Mesendoderm (in vitro differentiated cells): Measurements from ENCODE around the gene SIRT2.
"Not testable (repeated sequence)": the region's sequence is repeated elsewhere in the genome, so short reads cannot be mapped to it uniquely, and the experiment has no call there.

Source experiments
- DNase-seq: peaks from one replicate; pipeline ENCODE4 v3.0.0; 2013
- H2AK5ac ChIP-seq: 2 replicates; pipeline ENCODE4 v1.6.1; 2013; ENCODE audit warnings: low read length, inconsistent platforms
- H2BK120ac ChIP-seq: 2 replicates; pipeline ENCODE4 v1.6.1; 2013; ENCODE audit warnings: low read depth, mild to moderate bottlenecking, low read length, moderate library complexity, mixed read lengths
- H2BK15ac ChIP-seq: replicated peaks from 2 replicates; pipeline ENCODE4 v1.6.1; 2013; ENCODE audit warnings: low read depth, mild to moderate bottlenecking, moderate library complexity
- H2BK5ac ChIP-seq: 2 replicates; pipeline ENCODE4 v1.6.1; 2013; ENCODE audit warnings: low read length, inconsistent platforms
- H3K18ac ChIP-seq: 2 replicates; pipeline ENCODE4 v1.6.1; 2013; ENCODE audit warnings: mild to moderate bottlenecking, low read length, mixed read lengths
- H3K23ac ChIP-seq: one replicate; pipeline ENCODE4 v1.6.1; 2013; ENCODE audit warnings: low read length
- H3K27ac ChIP-seq: 2 replicates; pipeline ENCODE4 v1.5.1; 2013; ENCODE audit warnings: low read depth, mild to moderate bottlenecking, inconsistent platforms, low read length, moderate library complexity
- H3K27me3 ChIP-seq: 2 replicates; pipeline ENCODE4 v1.6.1; 2013; ENCODE audit warnings: low read length, control low read depth, mild to moderate bottlenecking, inconsistent platforms; ENCODE audit not compliant: insufficient read depth, poor library complexity
- H3K36me3 ChIP-seq: 2 replicates; pipeline ENCODE4 v1.6.1; 2013; ENCODE audit warnings: low read length, inconsistent platforms; ENCODE audit not compliant: control insufficient read depth, insufficient read depth
- H3K4ac ChIP-seq: one replicate; pipeline ENCODE4 v1.6.1; 2013; ENCODE audit warnings: low read depth, mild to moderate bottlenecking, low read length, moderate library complexity
- H3K4me1 ChIP-seq: 2 replicates; pipeline ENCODE4 v1.6.1; 2013; ENCODE audit warnings: low read depth, low read length, inconsistent platforms; ENCODE audit not compliant: control insufficient read depth
- H3K4me2 ChIP-seq: 2 replicates; pipeline ENCODE4 v1.6.1; 2013; ENCODE audit warnings: low read length
- H3K4me3 ChIP-seq: 2 replicates; pipeline ENCODE4 v1.5.1; 2013; ENCODE audit warnings: mild to moderate bottlenecking, low read length
- H3K56ac ChIP-seq: one replicate; pipeline ENCODE4 v1.6.1; 2013; ENCODE audit warnings: low read length
- H3K79me1 ChIP-seq: 2 replicates; pipeline ENCODE4 v1.6.1; 2013; ENCODE audit warnings: low read length, inconsistent platforms
- H3K79me2 ChIP-seq: 2 replicates; pipeline ENCODE4 v1.6.1; 2013; ENCODE audit warnings: mild to moderate bottlenecking, low read length; ENCODE audit not compliant: control insufficient read depth, insufficient read depth
- H3K9ac ChIP-seq: 2 replicates; pipeline ENCODE4 v1.6.1; 2013; ENCODE audit warnings: low read length, inconsistent platforms
- H4K5ac ChIP-seq: one replicate; pipeline ENCODE4 v1.6.1; 2013; ENCODE audit warnings: low read length
- H4K8ac ChIP-seq: one replicate; pipeline ENCODE4 v1.6.1; 2013; ENCODE audit warnings: low read depth, mild to moderate bottlenecking, control low read depth, low read length, moderate library complexity
- WGBS: extraction: QIAGEN DNeasy Blood & Tissue Kit; methylation state at CpG from one replicate; pipeline ENCODE4 v1.1.7; 2013; ENCODE audit warnings: low lambda C conversion rate, missing lambda C conversion rate; ENCODE audit not compliant: insufficient coverage; ENCODE audit errors: extremely low coverage; 5-methylcytosine and 5-hydroxymethylcytosine counted together

The SIRT2 gene

DNA sequence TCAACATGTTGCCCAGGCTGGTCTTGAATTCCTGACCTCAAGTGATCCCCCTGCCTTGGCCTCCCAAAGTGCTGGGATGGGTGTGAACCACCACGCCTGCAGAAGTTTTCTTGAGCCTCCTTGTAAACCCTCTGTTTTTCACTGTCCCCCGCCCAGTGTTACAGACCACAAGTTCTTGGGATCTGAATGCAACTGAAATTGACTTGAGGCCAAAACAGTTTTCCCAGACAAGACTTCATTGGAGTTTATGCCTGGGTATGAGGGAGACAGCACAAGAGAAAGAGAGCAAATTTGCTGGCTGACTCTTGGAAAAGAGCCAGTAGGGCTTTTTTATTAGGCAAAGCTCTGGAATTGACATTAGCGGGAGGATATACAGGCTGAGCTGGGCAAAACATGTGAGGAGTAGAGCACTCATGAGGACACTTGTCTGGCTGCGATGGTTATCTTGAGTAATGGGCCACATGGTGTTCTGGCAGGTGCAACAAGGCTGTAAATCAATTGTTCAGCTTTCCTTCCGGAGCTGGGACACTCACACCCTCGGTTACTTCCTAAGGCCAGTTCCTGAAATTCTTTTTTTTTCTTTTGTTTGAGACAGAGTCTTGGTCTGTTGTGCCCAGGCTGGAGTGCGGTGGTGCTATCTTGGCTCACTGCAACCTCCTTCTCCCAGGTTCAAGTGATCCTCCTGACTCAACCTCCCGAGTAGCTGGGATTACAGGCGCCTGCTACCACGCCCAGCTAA, 36.9 kb downstream of the SIRT2 start:
- H2BK120ac ChIP-seq, result no peak overlapping the region
- H3K27ac ChIP-seq, result no peak overlapping the region
- no peaks in the 10 kb centered on the region for H3K36me3 ChIP-seq
- H4K5ac ChIP-seq, result no peak overlapping the region
- no peaks in the 10 kb centered on the region for H3K27me3 ChIP-seq
- no peak overlapping the region for H3K4me2 ChIP-seq
- no peak overlapping the region for H2BK5ac ChIP-seq
- H3K4me3 ChIP-seq, result no peak overlapping the region
- no CpG with 5 or more reads among the region's 10 CpGs for WGBS
- no peak for DNase-seq
- no peak overlapping the region for H3K18ac ChIP-seq
- no peaks in the 10 kb centered on the region for H3K79me2 ChIP-seq
- H3K79me1 ChIP-seq, result no peaks in the 10 kb centered on the region
- H2AK5ac ChIP-seq, result no peak overlapping the region
- no peak overlapping the region for H3K9ac ChIP-seq
- no peaks in the 10 kb centered on the region for H3K4me1 ChIP-seq
- H2BK15ac ChIP-seq, result no peak overlapping the region
- no peak overlapping the region for H3K23ac ChIP-seq
- H4K8ac ChIP-seq, result no peak overlapping the region
- no peak overlapping the region for H3K56ac ChIP-seq
- H3K4ac ChIP-seq, result no peak overlapping the region

DNA sequence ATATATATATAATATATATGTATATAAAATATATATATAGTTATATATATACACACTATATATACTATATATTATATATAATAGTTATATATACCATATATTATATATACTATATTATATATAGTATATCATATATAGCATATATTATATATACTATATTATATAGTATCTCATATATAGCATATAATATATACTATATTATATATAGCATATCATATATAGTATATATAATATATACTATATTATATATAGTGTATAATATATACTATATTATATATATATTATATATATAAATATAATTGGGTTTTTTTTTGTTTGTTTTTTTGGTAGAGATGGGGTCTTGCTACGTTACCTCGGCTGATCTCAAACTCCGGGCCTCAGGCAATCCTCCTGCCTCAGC, 38.0 kb downstream of the SIRT2 start:
- no peak overlapping the region for H4K5ac ChIP-seq
- no peak overlapping the region for H3K4me3 ChIP-seq

GRCh38 chr19:38859631-38860204, 39.7 kb downstream of the SIRT2 start:
- not testable (repeated sequence) for H3K18ac ChIP-seq
- no CpG with 5 or more reads among the region's 21 CpGs for WGBS

More for the DNA sequence above, 38.0 kb downstream of the SIRT2 start:
- Histone ChIP-seq H3K79me2 (no peaks in the 10 kb centered on the region), H3K23ac (no peak overlapping the region), H3K56ac (no peak overlapping the region), H3K79me1 (no peaks in the 10 kb centered on the region), H3K18ac (no peak overlapping the region), H3K27me3 (no peaks in the 10 kb centered on the region), H4K8ac (no peak overlapping the region), H2AK5ac (no peak overlapping the region), H2BK5ac (no peak overlapping the region), H2BK120ac (no peak overlapping the region), H3K4me2 (no peak overlapping the region), H3K4me1 (no peaks in the 10 kb centered on the region), H3K27ac (no peak overlapping the region), H3K36me3 (no peaks in the 10 kb centered on the region), H2BK15ac (no peak overlapping the region), H3K4ac (no peak overlapping the region), H3K9ac (no peak overlapping the region)
- DNase-seq, result no peak
- no CpG with 5 or more reads among the region's 3 CpGs for WGBS

GRCh38 chr19:38856813-38857212, 42.6 kb downstream of the SIRT2 start:
- Histone ChIP-seq H3K27ac (no peak overlapping the region), H4K5ac (no peak overlapping the region), H3K18ac (no peak overlapping the region), H3K4ac (no peak overlapping the region), H3K4me1 (peaks cover 2% of the 10 kb centered on the region), H3K4me2 (no peak overlapping the region), H4K8ac (no peak overlapping the region), H3K56ac (no peak overlapping the region), H2AK5ac (no peak overlapping the region), H3K4me3 (no peak overlapping the region), H3K79me2 (no peaks in the 10 kb centered on the region), H3K36me3 (no peaks in the 10 kb centered on the region), H2BK5ac (no peak overlapping the region), H2BK120ac (no peak overlapping the region), H3K27me3 (no peaks in the 10 kb centered on the region), H2BK15ac (no peak overlapping the region), H3K23ac (no peak overlapping the region), H3K9ac (no peak overlapping the region), H3K79me1 (no peaks in the 10 kb centered on the region)
- no CpG with 5 or more reads among the region's 3 CpGs for WGBS
- no peak for DNase-seq

More at GRCh38 chr19:38859631-38860204, 39.7 kb downstream of the SIRT2 start:
- not testable (repeated sequence) for H2BK15ac ChIP-seq, H4K8ac ChIP-seq, H2BK120ac ChIP-seq, H3K23ac ChIP-seq, H2BK5ac ChIP-seq, H3K4me2 ChIP-seq, H3K56ac ChIP-seq, H3K79me2 ChIP-seq, H4K5ac ChIP-seq, H2AK5ac ChIP-seq, H3K4me1 ChIP-seq, H3K79me1 ChIP-seq, H3K4ac ChIP-seq, H3K9ac ChIP-seq, DNase-seq, H3K27ac ChIP-seq, H3K4me3 ChIP-seq, H3K36me3 ChIP-seq, H3K27me3 ChIP-seq

- H2BK120ac ChIP-seq, H2AK5ac ChIP-seq, H3K27me3 ChIP-seq, H3K4me3 ChIP-seq, H3K4ac ChIP-seq, H3K79me1 ChIP-seq, DNase-seq, H3K27ac ChIP-seq, H4K8ac ChIP-seq, H4K5ac ChIP-seq, H3K56ac ChIP-seq, H3K18ac ChIP-seq, H3K23ac ChIP-seq, H3K9ac ChIP-seq, H2BK5ac ChIP-seq, H3K4me2 ChIP-seq, H2BK15ac ChIP-seq, H3K79me2 ChIP-seq, H3K36me3 ChIP-seq, H3K4me1 ChIP-seq: not testable (repeated sequence)
- WGBS, result no CpG with 5 or more reads among the region's 37 CpGs
These were observed 43.7 kb downstream of the SIRT2 start for GRCh38 chr19:38855751-38856150.

DNA sequence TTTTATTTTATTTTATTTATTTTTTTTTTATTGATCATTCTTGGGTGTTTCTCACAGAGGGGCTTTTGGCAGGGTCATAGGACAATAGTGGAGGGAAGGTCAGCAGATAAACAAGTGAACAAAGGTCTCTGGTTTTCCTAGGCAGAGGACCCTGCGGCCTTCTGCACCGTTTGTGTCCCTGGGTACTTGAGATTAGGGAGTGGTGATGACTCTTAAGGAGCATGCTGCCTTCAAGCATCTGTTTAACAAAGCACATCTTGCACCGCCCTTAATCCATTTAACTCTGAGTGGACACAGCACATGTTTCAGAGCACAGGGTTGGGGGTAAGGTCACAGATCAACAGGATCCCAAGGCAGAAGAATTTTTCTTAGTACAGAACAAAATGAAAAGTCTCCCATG, 44.5 kb downstream of the SIRT2 start:
- H3K4me2 ChIP-seq, H4K5ac ChIP-seq, H3K18ac ChIP-seq, DNase-seq, H3K27me3 ChIP-seq, H3K23ac ChIP-seq, H2BK5ac ChIP-seq, H3K56ac ChIP-seq, H2BK15ac ChIP-seq, H4K8ac ChIP-seq, H3K9ac ChIP-seq, H2AK5ac ChIP-seq, H3K27ac ChIP-seq, H3K79me2 ChIP-seq, H3K36me3 ChIP-seq, H3K4me1 ChIP-seq, H2BK120ac ChIP-seq, H3K4me3 ChIP-seq, H3K4ac ChIP-seq, H3K79me1 ChIP-seq: not testable (repeated sequence)
- WGBS, result no CpG with 5 or more reads among the region's 3 CpGs
